Body of pancreas (tissue), 4 donors: ENCODE measurements around the gene LST1. TPM values are rescaled to one million over a fixed set of nuclear protein-coding genes. Genes with fewer than 3 reads are reported as not detected.
"Not testable (repeated sequence)": the region's sequence is repeated elsewhere in the genome, so short reads cannot be mapped to it uniquely, and the experiment has no call there.

Experiments
- ATAC-seq: fragments of 150-250 bp; one replicate; pipeline ENCODE4 v1.9.1; 2016
- DNase-seq, 4 donors: peaks; one replicate each; pipeline ENCODE4 v3.0.0-alpha.2; 2019
- H3K27ac ChIP-seq, 4 donors: fragments of 200-600 bp; sonication (generic); 1 replicate in 3 of 4; 2 replicates in 1 of 4; pipeline versions ENCODE4 v1.5.1 to v1.6.1; 2016 to 2019; ENCODE audit warnings: mild to moderate bottlenecking in 1 of 4, mixed read lengths in 1 of 4, moderate library complexity in 1 of 4
- H3K27me3 ChIP-seq, 2 donors: fragments of 200-600 bp; sonication (generic); one replicate each; pipeline ENCODE4 v1.6.0; 2016; ENCODE audit warnings: mild to moderate bottlenecking in 1 of 2
- H3K36me3 ChIP-seq, 2 donors: fragments of 200-600 bp; sonication (generic); replicated peaks in 1 of 2; 2 replicates each; pipeline ENCODE4 v1.5.1; 2016; ENCODE audit warnings: low read depth in 2 of 2; ENCODE audit not compliant: insufficient read depth in 1 of 2
- H3K4me1 ChIP-seq: fragments of 200-600 bp; sonication (generic); one replicate; pipeline ENCODE4 v1.6.0; 2016
- H3K4me3 ChIP-seq, 2 donors: fragments of 200-600 bp; sonication (generic); 1 replicate in 1 of 2; 2 replicates in 1 of 2; pipeline ENCODE4 v1.5.1; 2016 to 2019
- H3K9me3 ChIP-seq, 3 donors: fragments of 200-600 bp; sonication (generic); 1 replicate in 2 of 3; 2 replicates in 1 of 3; pipeline ENCODE4 v1.5.1; 2016
- POLR2A ChIP-seq, 3 donors: fragments of 450-650 bp; IDR thresholded peaks; one replicate each; pipeline ENCODE4 v1.6.1; 2016; ENCODE audit warnings: antibody characterized with exemption in 3 of 3, mild to moderate bottlenecking in 2 of 3
- WGBS, 2 donors: methylation state at CpG; one replicate each; pipeline ENCODE4 v1.1.5; 2017; 5-methylcytosine and 5-hydroxymethylcytosine counted together
- intact Hi-C: fragments of 100-400 bp; cut with DNase I; formaldehyde crosslinking; loops from one replicate; pipeline ENCODE4 v1.15.1; 2023
- total RNA-seq, 2 donors: library from RNA; depleted of rRNA; stranded (reverse); fragments of >200 nt; gene quantifications; one replicate each; pipeline ENCODE4 v1.1.0, GENCODE V29; 2016
- TF ChIP-seq, protein P1 (sequence below), 7 experiments: fragments of 450-650 bp in 4 of 7; fragments of 200-600 bp in 3 of 7; sonication (generic) in 3 of 7; IDR thresholded peaks; one replicate each; pipeline ENCODE4 v1.5.1; 2016 to 2019; ENCODE audit warnings: antibody characterized with exemption in 7 of 7

Gene LST1
- total RNA-seq, 2 donors from 2014 or later, result 2.9 to 6.9 TPM

DNA sequence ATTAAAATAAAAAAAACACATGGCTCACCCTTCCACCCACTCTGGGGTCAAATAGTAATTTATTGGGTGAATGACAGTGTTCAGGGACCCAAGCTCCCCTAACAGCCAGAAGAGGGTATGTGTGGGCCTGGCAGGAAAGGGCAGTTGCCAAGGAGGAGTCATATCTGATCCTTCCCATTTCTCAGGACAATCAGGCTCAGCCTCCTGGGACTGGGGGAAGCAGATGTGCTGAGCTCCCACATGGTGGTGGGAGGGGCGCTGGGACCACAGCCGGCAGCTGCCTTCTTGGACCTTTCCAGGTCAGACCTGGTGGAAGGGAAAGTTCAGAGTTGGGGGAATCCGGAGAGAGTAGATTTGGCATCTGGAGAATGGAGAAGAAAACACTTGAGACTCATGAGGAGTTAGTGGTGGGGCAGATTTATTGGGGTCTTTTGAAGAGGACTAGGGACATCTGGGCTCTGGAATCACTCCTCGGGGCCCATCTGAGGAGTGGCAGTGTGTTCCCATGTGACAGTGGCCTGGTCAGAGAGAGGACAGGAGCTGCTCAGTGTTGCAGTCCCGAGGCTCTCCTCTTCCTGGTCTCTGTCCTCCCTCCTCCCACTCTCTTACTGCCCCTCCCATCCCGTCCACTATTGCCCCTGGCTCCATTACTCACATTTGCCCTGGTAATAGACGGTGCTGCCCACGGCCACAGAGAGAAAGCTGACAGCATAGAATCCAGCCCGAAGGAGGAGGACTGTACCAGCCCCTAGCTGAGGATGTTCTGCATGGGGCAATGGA is 3.0 kb downstream of the LST1 start:
- Histone ChIP-seq H3K4me1 (no peaks in the 10 kb centered on the region), H3K27ac (no peak overlapping the region), H3K9me3 (no peaks in the 10 kb centered on the region), H3K27me3 (no peaks in the 10 kb centered on the region), H3K4me3 (no peak overlapping the region), H3K36me3 (no peaks in the 10 kb centered on the region)
- TF ChIP-seq, protein P1, sequence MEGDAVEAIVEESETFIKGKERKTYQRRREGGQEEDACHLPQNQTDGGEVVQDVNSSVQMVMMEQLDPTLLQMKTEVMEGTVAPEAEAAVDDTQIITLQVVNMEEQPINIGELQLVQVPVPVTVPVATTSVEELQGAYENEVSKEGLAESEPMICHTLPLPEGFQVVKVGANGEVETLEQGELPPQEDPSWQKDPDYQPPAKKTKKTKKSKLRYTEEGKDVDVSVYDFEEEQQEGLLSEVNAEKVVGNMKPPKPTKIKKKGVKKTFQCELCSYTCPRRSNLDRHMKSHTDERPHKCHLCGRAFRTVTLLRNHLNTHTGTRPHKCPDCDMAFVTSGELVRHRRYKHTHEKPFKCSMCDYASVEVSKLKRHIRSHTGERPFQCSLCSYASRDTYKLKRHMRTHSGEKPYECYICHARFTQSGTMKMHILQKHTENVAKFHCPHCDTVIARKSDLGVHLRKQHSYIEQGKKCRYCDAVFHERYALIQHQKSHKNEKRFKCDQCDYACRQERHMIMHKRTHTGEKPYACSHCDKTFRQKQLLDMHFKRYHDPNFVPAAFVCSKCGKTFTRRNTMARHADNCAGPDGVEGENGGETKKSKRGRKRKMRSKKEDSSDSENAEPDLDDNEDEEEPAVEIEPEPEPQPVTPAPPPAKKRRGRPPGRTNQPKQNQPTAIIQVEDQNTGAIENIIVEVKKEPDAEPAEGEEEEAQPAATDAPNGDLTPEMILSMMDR (IDR thresholded peaks at IDR 0.05), result no peak
- no peak for TF ChIP-seq POLR2A (IDR thresholded peaks at IDR 0.05)
- WGBS, 2 donors, result 36 to 46% methylated on average over 9 of the region's 9 CpGs
- ATAC-seq, result no peak
- no peak for DNase-seq
- intact Hi-C loops, result no loop called here

DNA sequence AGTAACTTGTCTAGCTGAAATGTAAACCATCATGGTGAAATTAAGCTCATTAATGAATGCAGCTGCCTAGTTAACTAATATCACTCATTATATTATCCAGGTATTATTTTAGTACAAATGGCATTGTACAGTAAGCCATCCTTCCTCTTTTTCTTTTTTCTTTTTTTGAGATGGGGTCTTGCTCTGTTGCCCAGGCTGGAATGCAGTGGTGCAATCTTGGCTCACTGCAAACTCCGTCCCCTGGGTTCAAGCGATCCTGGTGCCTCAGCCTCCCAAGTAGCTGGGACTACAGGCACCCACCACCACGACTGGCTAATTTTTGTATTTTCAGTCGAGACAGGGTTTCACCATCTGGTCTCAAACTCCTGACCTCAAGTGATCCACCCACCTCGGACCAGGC is 4.6 kb downstream of the LST1 start:
- H3K27me3 ChIP-seq, H3K36me3 ChIP-seq, DNase-seq, ATAC-seq, H3K4me3 ChIP-seq, H3K4me1 ChIP-seq, H3K9me3 ChIP-seq, H3K27ac ChIP-seq: not testable (repeated sequence)
- intact Hi-C loops, result loop anchor here (10.0 kb wide), 1 partner anchor 96 kb away; the partner anchor contains the start of gene MICB
- WGBS, 2 donors, result 63 to 69% methylated on average over 5 of the region's 5 CpGs

DNA sequence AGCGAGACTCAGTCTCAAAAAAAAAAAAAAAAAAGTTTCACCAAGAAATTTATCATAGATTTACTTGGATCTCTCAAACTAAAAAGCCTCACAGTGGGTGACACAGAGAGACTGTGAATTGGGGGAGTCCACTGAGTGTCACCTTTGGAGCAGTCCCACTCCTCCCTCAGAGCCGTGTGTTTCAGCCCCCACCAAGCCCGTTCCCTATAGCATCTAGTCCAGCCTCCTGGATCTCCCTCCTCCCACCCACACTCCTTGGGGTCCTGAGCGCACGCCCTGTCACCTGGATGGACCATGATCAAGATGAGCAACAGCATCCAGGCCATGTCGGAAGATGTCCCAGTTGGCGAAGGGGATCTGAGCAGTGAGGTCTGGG is 6.3 kb downstream of the LST1 start:
- Histone ChIP-seq H3K27ac (no peak overlapping the region), H3K36me3 (no peaks in the 10 kb centered on the region), H3K27me3 (no peaks in the 10 kb centered on the region), H3K9me3 (no peaks in the 10 kb centered on the region), H3K4me3 (no peak overlapping the region), H3K4me1 (no peaks in the 10 kb centered on the region)
- 78 to 87% methylated on average over 7 of the region's 7 CpGs for WGBS, 2 donors
- ATAC-seq (no peak), DNase-seq (no peak)
- TF ChIP-seq POLR2A (IDR thresholded peaks at IDR 0.05), result no peak
- TF ChIP-seq, protein P1 (IDR thresholded peaks at IDR 0.05), result no peak
- intact Hi-C loops, result loop anchor here (10.0 kb wide), 1 partner anchor 98 kb away; the partner anchor contains the start of gene MICB

DNA sequence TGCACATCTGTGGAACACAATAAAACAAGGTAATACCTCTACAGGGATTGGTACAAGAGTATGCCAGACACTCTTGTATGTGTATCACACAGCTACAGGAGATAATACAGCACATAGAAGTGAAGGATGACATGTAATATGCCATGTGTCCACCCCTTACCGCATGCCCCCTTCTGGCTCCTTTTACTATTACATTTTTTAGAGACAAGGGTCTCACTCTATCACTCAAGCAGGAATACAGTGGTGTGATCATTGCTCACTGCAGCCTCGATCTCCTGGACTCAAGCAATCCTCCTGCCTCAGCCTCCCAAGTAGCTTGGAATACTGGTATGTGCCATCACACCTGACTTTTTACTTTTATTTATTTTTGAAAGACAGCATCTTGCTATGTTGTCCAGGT is 10.9 kb downstream of the LST1 start:
- Histone ChIP-seq H3K27ac (no peak overlapping the region), H3K4me1 (peaks cover 5% of the 10 kb centered on the region), H3K36me3 (no peaks in the 10 kb centered on the region), H3K4me3 (no peak overlapping the region), H3K9me3 (no peaks in the 10 kb centered on the region), H3K27me3 (no peaks in the 10 kb centered on the region)
- 22 to 24% methylated on average over 2 of the region's 2 CpGs for WGBS, 2 donors
- no peak for ATAC-seq
- DNase-seq, result no peak
- TF ChIP-seq, protein P1 (IDR thresholded peaks at IDR 0.05), result peak in 5 of 7 experiments; percentile 9 to 43 (median 23)
- no peak for TF ChIP-seq POLR2A (IDR thresholded peaks at IDR 0.05)
- intact Hi-C loops, result loop anchor here (5.0 to 10.0 kb wide), 2 partner anchors 50 to 102 kb away; partner anchors contain the start of genes ATP6V1G2, MICB and NFKBIL1

DNA sequence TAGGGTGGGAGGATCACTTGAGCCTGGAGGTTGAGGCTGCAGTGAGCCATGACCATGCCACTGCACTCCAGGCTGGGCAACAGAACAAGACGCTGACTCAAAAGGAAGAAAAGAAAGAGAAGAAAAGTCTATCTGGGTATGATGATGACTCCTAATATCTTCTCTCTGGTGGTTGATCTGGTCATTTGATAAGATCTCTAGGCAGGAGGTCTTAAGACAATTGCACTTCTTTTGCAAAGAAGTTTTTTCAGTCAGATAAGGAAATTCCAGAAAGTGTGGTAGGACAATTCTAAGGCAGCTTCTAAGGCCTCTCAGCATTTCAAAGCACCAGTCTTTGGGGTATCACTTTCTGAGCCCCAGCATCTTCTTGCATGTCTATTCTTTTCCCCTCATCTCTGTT is 21.2 kb downstream of the LST1 start:
- no peaks in the 10 kb centered on the region for H3K36me3 ChIP-seq
- 61 to 80% methylated on average over 1 of the region's 1 CpG for WGBS, 2 donors

More for the DNA sequence above, 21.2 kb downstream of the LST1 start:
- DNase-seq, result no peak
- no peak for TF ChIP-seq POLR2A (IDR thresholded peaks at IDR 0.05)
- TF ChIP-seq, protein P1 (IDR thresholded peaks at IDR 0.05), result no peak
- intact Hi-C loops, result no loop called here
- ATAC-seq, result no peak
- Histone ChIP-seq H3K27ac (no peak overlapping the region), H3K9me3 (no peaks in the 10 kb centered on the region), H3K4me3 (no peak overlapping the region), H3K4me1 (no peaks in the 10 kb centered on the region), H3K27me3 (no peaks in the 10 kb centered on the region)
